ENCODE data around the gene ITPRID1. TPM values are rescaled to one million over a fixed set of nuclear protein-coding genes. Genes with fewer than 3 reads are reported as not detected.
"Not testable (repeated sequence)": the region's sequence is repeated elsewhere in the genome, so short reads cannot be mapped to it uniquely, and the experiment has no call there.

The ITPRID1 gene
- total RNA-seq, 1 experiment from 2014 or later, result not detected

DNA sequence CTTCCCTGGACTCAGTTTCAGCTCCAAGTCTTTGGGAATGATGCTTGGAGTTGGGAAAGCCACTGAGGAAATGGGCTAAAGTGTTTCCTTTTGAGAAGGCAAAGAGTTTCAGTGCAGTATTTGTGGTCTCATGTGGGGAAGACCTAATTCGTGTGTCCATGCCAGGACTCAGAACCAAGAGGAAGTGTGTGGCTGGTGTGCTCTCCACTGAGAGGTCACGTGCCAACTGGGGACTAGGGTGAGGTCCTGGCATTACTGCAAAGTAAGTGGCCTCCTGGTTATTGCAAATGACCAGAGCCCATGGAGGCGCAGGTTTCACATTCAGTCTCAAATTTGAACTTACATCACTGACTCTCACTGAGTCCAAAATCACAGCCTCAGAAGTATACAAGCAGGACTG, 48.6 kb upstream of the ITPRID1 start:
- intact Hi-C loops (cut with micrococcal nuclease; ENCODE audit: unreplicated experiment) (no loop called here), in situ Hi-C loops (cut with HindIII; ENCODE audit: low pct_unique_long_range_greater_than_20kb, low sequenced_read_pairs) (no loop called here)
- ATAC-seq, result no peak
- no peaks in the 10 kb centered on the region for H3K36me3 ChIP-seq (ENCODE audit: control insufficient read depth, insufficient read depth, low read length)
- no peaks in the 10 kb centered on the region for H3K9me3 ChIP-seq (ENCODE audit: control insufficient read depth, insufficient read depth, low read depth, low read length)
- H3K4me1 ChIP-seq (ENCODE audit: control insufficient read depth, insufficient read depth, low read length), result no peaks in the 10 kb centered on the region
- no peak overlapping the region for H3K27ac ChIP-seq (ENCODE audit: low read length)
- ChIA-PET CTCF (no interaction called here), POLR2A (no interaction called here)
- no TSS peak for BruUV-seq (replicated peaks)
- no peak for DNase-seq (ENCODE audit: low read depth, low spot score)
- no peak overlapping the region for H3K4me3 ChIP-seq (ENCODE audit: low read depth in 2 of 2, low read length in 2 of 2)
- TF ChIP-seq POLR2AphosphoS5 (IDR thresholded peaks at IDR 0.05; ENCODE audit: low read depth, low read length) (no peak), SIN3A (IDR thresholded peaks at IDR 0.05; ENCODE audit: borderline replicate concordance, insufficient read depth, low read depth, low read length) (no peak), TCF7L2 (IDR thresholded peaks at IDR 0.05; ENCODE audit: low read depth, low read length) (no peak)
- no peaks in the 10 kb centered on the region for H3K27me3 ChIP-seq (ENCODE audit: control insufficient read depth, insufficient read depth, low read length)

DNA sequence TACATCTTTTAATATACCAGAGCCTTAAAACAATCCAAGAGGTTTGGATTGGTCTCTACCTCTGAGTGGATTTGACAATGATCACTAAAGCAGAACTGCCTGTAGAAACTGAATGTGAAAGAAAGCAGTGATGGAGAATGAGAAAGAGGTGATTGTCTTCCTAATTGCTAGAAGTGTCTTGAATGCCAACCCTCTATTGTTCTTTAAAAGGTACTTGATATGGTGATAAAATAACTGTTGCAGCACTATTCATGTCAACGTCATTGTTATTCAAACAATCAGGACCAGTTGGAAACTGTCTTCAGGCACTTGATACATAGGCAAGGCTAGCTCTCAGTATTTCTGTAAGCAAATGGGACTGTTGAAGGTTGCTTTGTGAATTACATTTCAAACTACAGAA, 47.9 kb upstream of the ITPRID1 start:
- Histone ChIP-seq H3K4me3 (ENCODE audit: low read depth in 2 of 2, low read length in 2 of 2) (no peak overlapping the region), H3K36me3 (ENCODE audit: control insufficient read depth, insufficient read depth, low read length) (no peaks in the 10 kb centered on the region), H3K27me3 (ENCODE audit: control insufficient read depth, insufficient read depth, low read length) (no peaks in the 10 kb centered on the region), H3K4me1 (ENCODE audit: control insufficient read depth, insufficient read depth, low read length) (no peaks in the 10 kb centered on the region), H3K27ac (ENCODE audit: low read length) (no peak overlapping the region), H3K9me3 (ENCODE audit: control insufficient read depth, insufficient read depth, low read depth, low read length) (no peaks in the 10 kb centered on the region)
- DNase-seq (ENCODE audit: low read depth, low spot score) (no peak), ATAC-seq (no peak)
- ChIA-PET POLR2A (no interaction called here), CTCF (no interaction called here)
- in situ Hi-C loops (cut with HindIII; ENCODE audit: low pct_unique_long_range_greater_than_20kb, low sequenced_read_pairs), result no loop called here
- TF ChIP-seq REST (IDR thresholded peaks at IDR 0.05; ENCODE audit: insufficient read depth in 1 of 2, low read depth in 2 of 2, low read length in 1 of 2) (no peak), POLR2AphosphoS5 (IDR thresholded peaks at IDR 0.05; ENCODE audit: low read depth, low read length) (no peak), SIN3A (IDR thresholded peaks at IDR 0.05; ENCODE audit: borderline replicate concordance, insufficient read depth, low read depth, low read length) (no peak), TCF7L2 (IDR thresholded peaks at IDR 0.05; ENCODE audit: low read depth, low read length) (no peak)
- TF ChIP-seq, protein P1, sequence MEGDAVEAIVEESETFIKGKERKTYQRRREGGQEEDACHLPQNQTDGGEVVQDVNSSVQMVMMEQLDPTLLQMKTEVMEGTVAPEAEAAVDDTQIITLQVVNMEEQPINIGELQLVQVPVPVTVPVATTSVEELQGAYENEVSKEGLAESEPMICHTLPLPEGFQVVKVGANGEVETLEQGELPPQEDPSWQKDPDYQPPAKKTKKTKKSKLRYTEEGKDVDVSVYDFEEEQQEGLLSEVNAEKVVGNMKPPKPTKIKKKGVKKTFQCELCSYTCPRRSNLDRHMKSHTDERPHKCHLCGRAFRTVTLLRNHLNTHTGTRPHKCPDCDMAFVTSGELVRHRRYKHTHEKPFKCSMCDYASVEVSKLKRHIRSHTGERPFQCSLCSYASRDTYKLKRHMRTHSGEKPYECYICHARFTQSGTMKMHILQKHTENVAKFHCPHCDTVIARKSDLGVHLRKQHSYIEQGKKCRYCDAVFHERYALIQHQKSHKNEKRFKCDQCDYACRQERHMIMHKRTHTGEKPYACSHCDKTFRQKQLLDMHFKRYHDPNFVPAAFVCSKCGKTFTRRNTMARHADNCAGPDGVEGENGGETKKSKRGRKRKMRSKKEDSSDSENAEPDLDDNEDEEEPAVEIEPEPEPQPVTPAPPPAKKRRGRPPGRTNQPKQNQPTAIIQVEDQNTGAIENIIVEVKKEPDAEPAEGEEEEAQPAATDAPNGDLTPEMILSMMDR (IDR thresholded peaks at IDR 0.05), result no peak
- intact Hi-C loops (cut with micrococcal nuclease; ENCODE audit: unreplicated experiment), result no loop called here
- BruUV-seq (replicated peaks), result no TSS peak

DNA sequence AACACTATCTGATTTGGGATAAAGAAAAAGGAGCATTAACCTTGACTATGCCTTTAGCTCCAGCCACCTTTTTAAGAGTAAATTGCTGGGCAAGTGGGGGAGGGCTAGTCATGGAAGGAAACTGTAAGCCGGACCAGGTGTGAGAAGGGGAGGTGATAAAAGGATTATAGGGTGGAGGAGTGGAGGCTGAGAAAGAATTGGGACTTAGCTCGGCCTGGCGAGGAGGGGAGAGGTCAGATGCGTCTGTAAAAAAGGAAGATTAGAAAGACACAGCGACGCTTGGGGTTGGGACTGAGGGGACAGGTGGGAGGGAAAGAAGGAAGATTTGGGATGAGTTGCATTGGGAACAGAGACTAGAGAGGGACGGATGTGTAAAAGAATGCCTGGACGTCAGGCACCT, 43.0 kb upstream of the ITPRID1 start:
- H3K36me3 ChIP-seq (ENCODE audit: control insufficient read depth, insufficient read depth, low read length); in situ Hi-C loops (cut with HindIII; ENCODE audit: low pct_unique_long_range_greater_than_20kb, low sequenced_read_pairs); CTCF ChIA-PET; BruUV-seq (replicated peaks); ATAC-seq; intact Hi-C loops (cut with micrococcal nuclease; ENCODE audit: unreplicated experiment); POLR2A ChIA-PET; H3K4me3 ChIP-seq (ENCODE audit: low read depth in 2 of 2, low read length in 2 of 2); H3K27me3 ChIP-seq (ENCODE audit: control insufficient read depth, insufficient read depth, low read length); H3K4me1 ChIP-seq (ENCODE audit: control insufficient read depth, insufficient read depth, low read length); H3K9me3 ChIP-seq (ENCODE audit: control insufficient read depth, insufficient read depth, low read depth, low read length); DNase-seq (ENCODE audit: low read depth, low spot score); H3K27ac ChIP-seq (ENCODE audit: low read length): not testable (repeated sequence)
